Ishikawa (cell line): Measurements from ENCODE around the gene CD46.

Source experiments
- CEBPB ChIP-seq: IDR thresholded peaks from 2 replicates; pipeline ENCODE4 v1.6.1; 2012
- CREB1 ChIP-seq: IDR thresholded peaks from 2 replicates; pipeline ENCODE4 v1.6.1; 2012; ENCODE audit warnings: low read depth
- EGR1 ChIP-seq: IDR thresholded peaks from 2 replicates; pipeline ENCODE4 v1.6.1; 2012
- EP300 ChIP-seq: IDR thresholded peaks from 2 replicates; pipeline ENCODE4 v1.6.1; 2012; ENCODE audit warnings: borderline replicate concordance
- FOXM1 ChIP-seq: IDR thresholded peaks from 2 replicates; pipeline ENCODE4 v1.6.1; 2012; ENCODE audit warnings: low read depth, borderline replicate concordance
- NFIC ChIP-seq: IDR thresholded peaks from 2 replicates; pipeline ENCODE4 v1.6.1; 2012
- RAD21 ChIP-seq: IDR thresholded peaks from 2 replicates; pipeline ENCODE4 v1.6.1; 2012; ENCODE audit warnings: low read depth
- TAF1 ChIP-seq: IDR thresholded peaks from 2 replicates; pipeline ENCODE4 v1.6.1; 2012; ENCODE audit warnings: low read depth, mild to moderate bottlenecking
- TCF12 ChIP-seq: IDR thresholded peaks from 2 replicates; pipeline ENCODE4 v1.6.1; 2012; ENCODE audit warnings: low read depth
- TEAD4 ChIP-seq: IDR thresholded peaks from 2 replicates; pipeline ENCODE4 v1.6.1; 2012
- YY1 ChIP-seq: IDR thresholded peaks from 2 replicates; pipeline ENCODE4 v1.6.1; 2012; ENCODE audit warnings: low read depth
- ZBTB7A ChIP-seq: IDR thresholded peaks from 2 replicates; pipeline ENCODE4 v1.6.1; 2012; ENCODE audit warnings: low read depth
- TF ChIP-seq, protein P1 (sequence below): IDR thresholded peaks from 2 replicates; pipeline ENCODE4 v1.6.1; 2012; ENCODE audit warnings: low read depth, mild to moderate bottlenecking
- TF ChIP-seq, protein P2 (sequence below): IDR thresholded peaks from 2 replicates; pipeline ENCODE4 v1.6.1; 2012
- TF ChIP-seq, protein P3 (sequence below): IDR thresholded peaks from 2 replicates; pipeline ENCODE4 v1.6.1; 2012

Gene CD46

DNA sequence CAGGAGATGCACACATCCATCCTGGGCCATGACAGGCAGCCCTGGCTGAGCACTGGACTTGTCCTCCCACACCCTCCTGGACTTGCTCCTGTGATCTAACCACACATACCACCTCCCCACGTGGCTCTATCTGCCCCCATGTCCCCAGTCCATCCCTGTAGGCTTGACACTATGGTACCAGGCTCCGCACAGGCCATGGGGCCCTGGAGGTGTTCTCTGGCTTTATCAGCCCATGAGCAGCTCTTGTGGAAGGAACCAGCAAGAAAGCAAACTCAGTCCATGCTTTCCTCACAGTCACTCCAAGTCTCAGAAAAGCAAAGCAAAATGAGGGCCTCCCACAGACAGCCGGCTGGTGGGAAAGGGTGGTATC is 61.6 kb downstream of the CD46 start:
- TF ChIP-seq EP300 (no peak), EGR1 (no peak), TEAD4 (no peak), TAF1 (no peak), YY1 (no peak)
- TF ChIP-seq, protein P1, sequence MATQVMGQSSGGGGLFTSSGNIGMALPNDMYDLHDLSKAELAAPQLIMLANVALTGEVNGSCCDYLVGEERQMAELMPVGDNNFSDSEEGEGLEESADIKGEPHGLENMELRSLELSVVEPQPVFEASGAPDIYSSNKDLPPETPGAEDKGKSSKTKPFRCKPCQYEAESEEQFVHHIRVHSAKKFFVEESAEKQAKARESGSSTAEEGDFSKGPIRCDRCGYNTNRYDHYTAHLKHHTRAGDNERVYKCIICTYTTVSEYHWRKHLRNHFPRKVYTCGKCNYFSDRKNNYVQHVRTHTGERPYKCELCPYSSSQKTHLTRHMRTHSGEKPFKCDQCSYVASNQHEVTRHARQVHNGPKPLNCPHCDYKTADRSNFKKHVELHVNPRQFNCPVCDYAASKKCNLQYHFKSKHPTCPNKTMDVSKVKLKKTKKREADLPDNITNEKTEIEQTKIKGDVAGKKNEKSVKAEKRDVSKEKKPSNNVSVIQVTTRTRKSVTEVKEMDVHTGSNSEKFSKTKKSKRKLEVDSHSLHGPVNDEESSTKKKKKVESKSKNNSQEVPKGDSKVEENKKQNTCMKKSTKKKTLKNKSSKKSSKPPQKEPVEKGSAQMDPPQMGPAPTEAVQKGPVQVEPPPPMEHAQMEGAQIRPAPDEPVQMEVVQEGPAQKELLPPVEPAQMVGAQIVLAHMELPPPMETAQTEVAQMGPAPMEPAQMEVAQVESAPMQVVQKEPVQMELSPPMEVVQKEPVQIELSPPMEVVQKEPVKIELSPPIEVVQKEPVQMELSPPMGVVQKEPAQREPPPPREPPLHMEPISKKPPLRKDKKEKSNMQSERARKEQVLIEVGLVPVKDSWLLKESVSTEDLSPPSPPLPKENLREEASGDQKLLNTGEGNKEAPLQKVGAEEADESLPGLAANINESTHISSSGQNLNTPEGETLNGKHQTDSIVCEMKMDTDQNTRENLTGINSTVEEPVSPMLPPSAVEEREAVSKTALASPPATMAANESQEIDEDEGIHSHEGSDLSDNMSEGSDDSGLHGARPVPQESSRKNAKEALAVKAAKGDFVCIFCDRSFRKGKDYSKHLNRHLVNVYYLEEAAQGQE, result no peak
- TF ChIP-seq, protein P2, sequence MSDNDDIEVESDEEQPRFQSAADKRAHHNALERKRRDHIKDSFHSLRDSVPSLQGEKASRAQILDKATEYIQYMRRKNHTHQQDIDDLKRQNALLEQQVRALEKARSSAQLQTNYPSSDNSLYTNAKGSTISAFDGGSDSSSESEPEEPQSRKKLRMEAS, result no peak

DNA sequence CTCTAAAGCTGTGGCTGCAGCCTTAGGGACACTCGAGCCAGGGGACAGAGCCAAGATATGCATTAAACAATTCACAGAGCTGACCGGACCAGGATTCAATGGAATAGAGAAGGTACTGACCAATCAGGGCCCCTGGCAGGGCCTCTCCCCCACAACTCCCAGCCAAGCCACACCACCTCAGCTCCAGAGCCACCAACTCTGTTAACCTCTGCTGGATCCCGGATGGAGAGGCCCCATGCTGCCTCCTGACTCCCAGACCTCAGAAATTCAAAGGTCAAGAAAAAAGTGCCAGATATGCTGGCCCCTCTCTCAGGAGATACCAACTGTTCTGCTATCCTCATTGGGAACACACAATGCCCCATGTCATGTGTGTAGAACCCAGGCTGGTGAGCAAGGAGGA is 62.1 kb downstream of the CD46 start:
- TF ChIP-seq ZBTB7A (no peak), NFIC (no peak), EP300 (no peak), TAF1 (no peak), CEBPB (no peak), CREB1 (no peak), TEAD4 (no peak)
- TF ChIP-seq, protein P3, sequence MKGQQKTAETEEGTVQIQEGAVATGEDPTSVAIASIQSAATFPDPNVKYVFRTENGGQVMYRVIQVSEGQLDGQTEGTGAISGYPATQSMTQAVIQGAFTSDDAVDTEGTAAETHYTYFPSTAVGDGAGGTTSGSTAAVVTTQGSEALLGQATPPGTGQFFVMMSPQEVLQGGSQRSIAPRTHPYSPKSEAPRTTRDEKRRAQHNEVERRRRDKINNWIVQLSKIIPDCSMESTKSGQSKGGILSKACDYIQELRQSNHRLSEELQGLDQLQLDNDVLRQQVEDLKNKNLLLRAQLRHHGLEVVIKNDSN, result no peak
- TF ChIP-seq, protein P1, result no peak

DNA sequence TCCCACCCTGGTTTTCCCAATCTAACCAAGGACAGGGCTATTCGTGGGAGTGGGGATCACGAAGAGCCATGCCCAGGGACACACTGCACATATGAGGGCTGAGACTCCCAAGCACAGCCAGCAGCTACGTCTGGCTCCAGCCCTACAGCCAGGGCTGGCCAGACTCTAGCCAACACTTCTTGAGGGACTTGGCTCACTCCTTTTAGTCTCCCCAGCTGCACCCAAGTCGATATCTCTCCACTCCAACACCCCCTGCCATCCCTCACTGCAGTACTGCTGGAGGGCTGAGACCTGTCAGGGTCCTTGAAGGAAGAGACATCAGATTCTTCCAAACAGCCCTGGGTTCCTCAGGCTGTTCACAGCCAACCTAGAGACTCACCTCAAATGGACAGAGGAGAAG is 62.6 kb downstream of the CD46 start:
- TF ChIP-seq ZBTB7A (no peak), EP300 (no peak), CEBPB (no peak), TEAD4 (no peak), NFIC (no peak)

DNA sequence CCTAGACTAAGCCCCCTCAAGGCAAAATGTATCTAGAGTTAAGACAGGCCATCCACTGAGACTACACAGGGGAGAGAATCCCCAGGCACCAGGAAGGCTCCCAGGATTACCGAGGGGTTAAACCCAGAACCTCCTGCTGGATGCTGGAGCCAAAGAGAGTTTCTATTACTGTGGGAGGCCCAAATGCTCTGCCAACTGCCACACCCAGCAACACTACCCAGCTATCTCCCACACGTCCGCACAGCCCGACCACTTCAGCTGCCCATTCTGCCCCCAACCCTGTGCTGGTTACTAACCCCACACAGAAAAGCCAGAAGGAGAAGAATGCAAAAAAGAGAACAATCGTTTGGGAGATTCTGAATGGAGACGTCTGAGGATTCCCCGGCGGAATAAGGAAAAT is 63.6 kb downstream of the CD46 start:
- TF ChIP-seq YY1, result no peak
- TF ChIP-seq, protein P1, result no peak
- TF ChIP-seq CEBPB, result no peak
- no peak for TF ChIP-seq NFIC
- no peak for TF ChIP-seq CREB1
- no peak for TF ChIP-seq EGR1
- TF ChIP-seq TAF1, result no peak
- TF ChIP-seq, protein P2, result no peak
- no peak for TF ChIP-seq RAD21
- no peak for TF ChIP-seq TEAD4
- TF ChIP-seq, protein P3, result no peak
- TF ChIP-seq EP300, result no peak
- no peak for TF ChIP-seq FOXM1
- no peak for TF ChIP-seq ZBTB7A
- TF ChIP-seq TCF12, result no peak

DNA sequence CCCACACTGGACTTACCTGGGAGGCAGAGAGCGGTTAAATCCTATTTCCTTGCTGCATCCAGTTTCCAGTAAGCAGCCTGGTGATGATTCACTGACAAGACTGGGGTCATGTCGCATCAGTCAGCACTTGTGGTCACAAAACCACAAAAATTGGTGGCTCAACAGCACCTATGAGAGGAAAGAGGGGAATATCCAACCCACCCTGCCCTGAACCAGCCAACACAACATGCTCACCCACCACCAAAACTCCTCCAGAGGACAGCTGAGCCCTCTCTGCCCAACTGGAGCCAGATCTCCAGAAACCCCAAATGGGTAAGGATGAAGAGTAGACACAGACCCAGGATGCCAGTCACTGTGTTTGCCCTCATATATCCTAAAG is 64.0 kb downstream of the CD46 start:
- TF ChIP-seq TEAD4, result no peak
- no peak for TF ChIP-seq CREB1
- TF ChIP-seq YY1, result no peak
- no peak for TF ChIP-seq EGR1
- no peak for TF ChIP-seq CEBPB
- TF ChIP-seq, protein P1, result no peak
- no peak for TF ChIP-seq NFIC
- TF ChIP-seq FOXM1, result no peak
- TF ChIP-seq ZBTB7A, result no peak
- TF ChIP-seq, protein P2, result no peak
- no peak for TF ChIP-seq EP300
- no peak for TF ChIP-seq TAF1
- TF ChIP-seq, protein P3, result no peak
- TF ChIP-seq RAD21, result no peak
- no peak for TF ChIP-seq TCF12
